ENCODE data around the gene LTBP1.

The LTBP1 gene

GRCh38 chr2:33204945-33205344 lies 258.2 kb downstream of the LTBP1 start:
- no peak for DNase-seq (ENCODE audit: low spot score)

GRCh38 chr2:33205693-33206434 lies 259.1 kb downstream of the LTBP1 start:
- DNase-seq (ENCODE audit: low spot score), result no peak

- DNase-seq (ENCODE audit: low spot score), result no peak
Measured at GRCh38 chr2:33207151-33207740, 260.5 kb downstream of the LTBP1 start.

GRCh38 chr2:33208400-33208799 lies 261.6 kb downstream of the LTBP1 start:
- DNase-seq (ENCODE audit: low spot score), result no peak

GRCh38 chr2:33209976-33210375 lies 263.2 kb downstream of the LTBP1 start:
- no peak for DNase-seq (ENCODE audit: low spot score)

- DNase-seq (ENCODE audit: low spot score), result no peak
Measured at GRCh38 chr2:33210626-33211025, 263.9 kb downstream of the LTBP1 start.

- DNase-seq (ENCODE audit: low spot score), result peak; percentile 35
Measured at GRCh38 chr2:33212151-33212550, 265.4 kb downstream of the LTBP1 start.

GRCh38 chr2:33213244-33213643 lies 266.5 kb downstream of the LTBP1 start:
- no peak for DNase-seq (ENCODE audit: low spot score)

GRCh38 chr2:33213648-33214047 lies 266.9 kb downstream of the LTBP1 start:
- DNase-seq (ENCODE audit: low spot score), result no peak

- DNase-seq (ENCODE audit: low spot score), result no peak
Measured at GRCh38 chr2:33214436-33214835, 267.7 kb downstream of the LTBP1 start.

- DNase-seq (ENCODE audit: low spot score), result no peak
Measured at GRCh38 chr2:33214857-33215256, 268.1 kb downstream of the LTBP1 start.

GRCh38 chr2:33215299-33215698 lies 268.5 kb downstream of the LTBP1 start:
- no peak for DNase-seq (ENCODE audit: low spot score)

GRCh38 chr2:33215983-33216382 lies 269.2 kb downstream of the LTBP1 start:
- no peak for DNase-seq (ENCODE audit: low spot score)

- DNase-seq (ENCODE audit: low spot score), result no peak
Measured at GRCh38 chr2:33216508-33217182, 269.9 kb downstream of the LTBP1 start.

- DNase-seq (ENCODE audit: low spot score), result no peak
Measured at GRCh38 chr2:33217406-33217805, 270.7 kb downstream of the LTBP1 start.

GRCh38 chr2:33219114-33219513 lies 272.4 kb downstream of the LTBP1 start:
- no peak for DNase-seq (ENCODE audit: low spot score)

GRCh38 chr2:33219850-33220275 lies 273.1 kb downstream of the LTBP1 start:
- DNase-seq (ENCODE audit: low spot score), result no peak

GRCh38 chr2:33220533-33220932 lies 273.8 kb downstream of the LTBP1 start:
- DNase-seq (ENCODE audit: low spot score), result no peak

GRCh38 chr2:33221046-33221784 lies 274.5 kb downstream of the LTBP1 start:
- DNase-seq (ENCODE audit: low spot score), result no peak

GRCh38 chr2:33222309-33222708 lies 275.6 kb downstream of the LTBP1 start:
- DNase-seq (ENCODE audit: low spot score), result no peak

GRCh38 chr2:33223856-33224255 lies 277.1 kb downstream of the LTBP1 start:
- DNase-seq (ENCODE audit: low spot score), result no peak

GRCh38 chr2:33225350-33225749 lies 278.6 kb downstream of the LTBP1 start:
- no peak for DNase-seq (ENCODE audit: low spot score)

GRCh38 chr2:33226546-33226945 lies 279.8 kb downstream of the LTBP1 start:
- no peak for DNase-seq (ENCODE audit: low spot score)

All from HuH-7.5 (cell line).